HG02981 (cell line): ENCODE data around the gene STRIP2.
"Not testable (repeated sequence)": the region's sequence is repeated elsewhere in the genome, so short reads cannot be mapped to it uniquely, and the experiment has no call there.

Experiments used
- ATAC-seq: cut with Tn5 transposase; IDR thresholded peaks from one replicate; pipeline ENCODE4 v1.9.1; 2021; ENCODE audit warnings: mild to moderate bottlenecking, moderate library complexity; ENCODE audit not compliant: unreplicated experiment

STRIP2 gene

GRCh38 chr7:129452589-129453231 lies 18.5 kb downstream of the STRIP2 start:
- ATAC-seq: no peak

- ATAC-seq: no peak
These were observed 19.4 kb downstream of the STRIP2 start for GRCh38 chr7:129453510-129454248.

GRCh38 chr7:129454249-129454551 lies 20.0 kb downstream of the STRIP2 start:
- no peak for ATAC-seq

- no peak for ATAC-seq
These were observed 22.2 kb downstream of the STRIP2 start for GRCh38 chr7:129456421-129456820.

GRCh38 chr7:129457101-129457500 lies 22.9 kb downstream of the STRIP2 start:
- no peak for ATAC-seq

- ATAC-seq: no peak
These were observed 23.9 kb downstream of the STRIP2 start for GRCh38 chr7:129458171-129458570.

- ATAC-seq: no peak
These were observed 27.6 kb downstream of the STRIP2 start for GRCh38 chr7:129461809-129462208.

- ATAC-seq: no peak
These were observed 28.2 kb downstream of the STRIP2 start for GRCh38 chr7:129462420-129462819.

- ATAC-seq: no peak
These were observed 30.0 kb downstream of the STRIP2 start for GRCh38 chr7:129464194-129464593.

GRCh38 chr7:129465080-129465479 lies 30.8 kb downstream of the STRIP2 start:
- ATAC-seq: no peak

GRCh38 chr7:129466796-129467195 lies 32.6 kb downstream of the STRIP2 start:
- ATAC-seq: no peak

- ATAC-seq: no peak
These were observed 33.9 kb downstream of the STRIP2 start for GRCh38 chr7:129468087-129468486.

GRCh38 chr7:129468547-129468946 lies 34.3 kb downstream of the STRIP2 start:
- ATAC-seq: no peak

GRCh38 chr7:129469930-129470329 lies 35.7 kb downstream of the STRIP2 start:
- ATAC-seq: no peak

- no peak for ATAC-seq
These were observed 36.2 kb downstream of the STRIP2 start for GRCh38 chr7:129470411-129470810.

GRCh38 chr7:129471402-129471827 lies 37.2 kb downstream of the STRIP2 start:
- no peak for ATAC-seq

GRCh38 chr7:129475931-129476330 lies 41.7 kb downstream of the STRIP2 start:
- not testable (repeated sequence) for ATAC-seq

GRCh38 chr7:129476398-129476797 lies 42.2 kb downstream of the STRIP2 start:
- ATAC-seq: not testable (repeated sequence)

- ATAC-seq: no peak
These were observed 45.6 kb downstream of the STRIP2 start for GRCh38 chr7:129479831-129480230.

- ATAC-seq: no peak
These were observed 46.6 kb downstream of the STRIP2 start for GRCh38 chr7:129480674-129481363.

- not testable (repeated sequence) for ATAC-seq
These were observed 47.1 kb downstream of the STRIP2 start for GRCh38 chr7:129481376-129481775.

GRCh38 chr7:129482781-129483180 lies 48.5 kb downstream of the STRIP2 start:
- ATAC-seq: no peak
